Measurements from ENCODE around the gene PTPRU.

- TF ChIP-seq CTCF (IDR thresholded peaks at IDR 0.05) (no peak), POLR2A (IDR thresholded peaks at IDR 0.05) (no peak), POLR2AphosphoS5 (IDR thresholded peaks at IDR 0.05) (no peak), EP300 (IDR thresholded peaks at IDR 0.05) (no peak)
Measured at GRCh38 chr1:29349871-29350491, 113.7 kb downstream of the PTPRU start.

Measured in suprapubic skin (tissue), 4 donors.